ENCODE results near the gene KRIT1.
"Not testable (repeated sequence)": the region's sequence is repeated elsewhere in the genome, so short reads cannot be mapped to it uniquely, and the experiment has no call there.

KRIT1 gene

DNA sequence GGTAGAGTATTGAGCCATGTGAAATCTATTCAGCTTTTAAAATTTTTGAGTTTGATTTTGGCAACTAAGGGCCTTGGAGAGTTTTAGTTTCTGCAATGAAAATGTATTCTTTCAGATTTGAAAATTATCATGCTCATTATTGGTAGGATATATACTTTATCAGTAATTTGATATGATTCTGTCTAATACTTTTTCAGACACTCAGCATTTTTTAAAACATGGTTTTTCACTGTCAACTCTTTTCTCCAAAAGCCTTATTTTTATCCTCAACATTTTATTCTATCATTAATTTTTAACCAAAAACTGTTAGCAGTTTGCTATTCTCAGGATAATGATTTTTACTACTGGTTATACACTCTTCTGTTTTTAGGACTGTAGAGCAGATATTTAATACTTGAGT is 4.9 kb upstream of the KRIT1 start:
- in situ Hi-C loops (cut with MboI; ENCODE audit: low sequenced_read_pairs): no loop called here

DNA sequence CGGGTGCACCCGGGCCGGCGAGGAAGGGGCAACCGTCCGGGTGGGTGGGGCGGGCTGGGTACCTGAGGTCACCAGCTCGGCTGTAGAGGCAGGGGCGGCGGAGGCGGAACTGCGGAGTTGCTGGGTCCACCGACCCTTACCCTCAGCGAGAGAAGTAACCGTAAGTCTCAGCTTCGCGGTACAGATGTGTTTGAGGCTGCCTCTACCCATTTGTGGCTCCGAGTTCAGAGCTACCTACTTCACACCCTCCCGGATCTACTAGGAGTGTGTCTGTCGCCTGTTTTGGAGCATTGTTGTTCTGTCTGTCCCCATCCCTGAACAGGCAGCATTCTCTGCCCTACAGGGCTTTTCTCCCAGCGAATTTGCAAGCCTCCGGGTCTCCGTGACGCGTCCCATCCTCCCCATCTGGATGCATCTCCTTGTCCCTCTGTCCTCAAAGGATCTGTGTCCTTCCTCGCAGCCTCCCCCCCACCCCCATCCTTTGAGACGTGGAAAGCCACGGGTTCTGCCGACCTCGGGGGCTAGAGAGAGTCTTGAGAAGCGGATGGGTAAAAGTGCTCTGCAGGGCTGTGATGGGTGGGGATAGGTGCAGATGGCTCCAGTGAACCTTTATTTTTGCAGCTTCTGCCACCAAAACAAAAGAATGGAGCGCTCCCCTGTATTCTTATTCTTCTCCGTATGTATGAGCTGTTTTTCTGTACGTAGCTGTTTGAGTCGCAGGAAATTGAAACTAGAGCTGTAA is 817 bp upstream of the KRIT1 start:
- in situ Hi-C loops (cut with MboI; ENCODE audit: low sequenced_read_pairs): no loop called here

DNA sequence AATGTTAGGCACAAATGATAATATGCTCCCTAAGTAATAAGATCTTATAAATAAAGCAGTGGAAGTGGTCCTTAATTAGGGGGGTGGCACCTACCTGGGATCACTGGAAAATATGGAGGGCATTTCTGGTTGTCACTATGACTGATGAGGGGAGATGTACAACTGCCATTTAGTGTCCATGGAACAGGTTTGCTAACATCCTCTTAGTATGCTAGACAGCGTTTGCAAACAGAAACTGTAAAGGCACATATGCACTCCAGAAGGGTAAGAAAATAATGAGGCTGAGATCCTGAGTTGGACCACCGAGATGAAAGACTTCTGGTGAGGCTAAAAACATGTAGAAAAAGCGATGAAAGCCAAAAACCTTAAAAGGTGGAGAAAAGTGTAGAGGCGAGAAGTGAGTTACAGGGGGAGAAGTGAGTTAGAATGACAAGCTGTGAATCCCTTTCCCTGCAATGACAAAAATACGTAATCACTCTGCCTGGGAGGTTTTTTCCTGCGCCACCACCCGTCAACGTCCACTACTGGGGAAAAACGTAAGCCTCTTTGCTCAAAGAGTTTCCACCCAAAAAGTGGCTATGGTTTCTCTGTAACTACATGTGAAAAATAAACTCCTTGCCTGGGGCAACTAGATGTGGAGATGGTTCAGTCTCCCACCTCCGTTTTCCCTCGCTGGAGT is 767 bp downstream of the KRIT1 start:
- in situ Hi-C loops (cut with MboI; ENCODE audit: low sequenced_read_pairs): no loop called here

DNA sequence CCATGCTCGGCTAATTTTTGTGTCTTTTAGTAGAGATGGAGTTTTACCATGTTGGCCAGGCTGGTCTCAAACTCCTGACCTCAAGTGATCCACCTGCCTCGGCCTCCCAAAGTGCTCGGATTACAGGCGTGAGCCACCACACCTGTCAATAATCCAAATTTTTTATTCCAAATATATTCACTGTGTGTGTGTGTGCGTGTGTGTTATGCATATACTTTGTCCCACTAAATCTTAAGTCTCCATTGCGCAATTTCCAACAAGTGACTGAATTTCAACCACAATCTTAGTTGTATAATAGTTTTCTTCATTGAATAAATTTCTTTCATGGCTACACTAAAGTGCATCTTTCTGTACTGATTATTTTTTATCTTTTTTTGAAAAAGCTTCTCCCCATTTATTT is 2.7 kb downstream of the KRIT1 start:
- in situ Hi-C loops (cut with MboI; ENCODE audit: low sequenced_read_pairs): no loop called here

DNA sequence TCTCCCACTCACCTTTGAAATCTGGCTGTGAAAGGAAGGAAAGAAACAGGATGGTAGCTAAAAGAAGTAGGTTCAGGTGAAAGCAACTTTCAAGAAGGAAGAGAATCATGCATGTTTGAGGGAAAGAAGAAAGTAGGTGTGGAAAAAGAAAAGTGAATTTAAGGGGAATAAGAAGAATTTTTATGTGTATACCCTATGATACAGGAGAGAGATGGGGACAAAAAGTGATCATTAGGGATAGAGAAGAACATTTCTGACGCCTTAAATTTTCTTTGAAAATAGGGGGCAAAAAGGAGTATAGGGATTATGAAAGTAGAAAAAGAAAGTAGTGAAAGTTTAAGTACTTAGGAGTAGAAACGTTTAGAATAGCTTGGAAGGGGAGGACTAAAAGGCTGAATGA is 15.2 kb downstream of the KRIT1 start:
- in situ Hi-C loops (cut with MboI; ENCODE audit: low sequenced_read_pairs): no loop called here

DNA sequence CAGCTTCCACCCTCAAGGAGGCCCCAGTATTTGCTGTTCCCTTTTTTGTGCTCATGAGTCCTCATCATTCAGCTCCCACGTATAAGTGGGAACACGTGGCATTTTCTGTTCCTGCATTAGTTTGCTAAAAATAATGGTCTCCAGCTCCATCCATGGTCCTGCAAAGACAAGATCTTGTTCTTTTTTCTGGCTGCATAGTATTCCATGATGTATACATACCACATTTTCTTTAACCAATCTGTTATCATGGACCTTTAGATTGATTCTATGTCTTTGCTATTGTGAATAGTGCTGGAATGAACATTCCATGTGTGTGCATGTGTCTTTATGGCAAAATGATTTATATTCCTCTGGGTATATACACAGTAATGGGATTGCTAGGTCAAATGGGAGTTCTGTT is 17.0 kb downstream of the KRIT1 start:
- in situ Hi-C loops (cut with MboI; ENCODE audit: low sequenced_read_pairs): no loop called here

DNA sequence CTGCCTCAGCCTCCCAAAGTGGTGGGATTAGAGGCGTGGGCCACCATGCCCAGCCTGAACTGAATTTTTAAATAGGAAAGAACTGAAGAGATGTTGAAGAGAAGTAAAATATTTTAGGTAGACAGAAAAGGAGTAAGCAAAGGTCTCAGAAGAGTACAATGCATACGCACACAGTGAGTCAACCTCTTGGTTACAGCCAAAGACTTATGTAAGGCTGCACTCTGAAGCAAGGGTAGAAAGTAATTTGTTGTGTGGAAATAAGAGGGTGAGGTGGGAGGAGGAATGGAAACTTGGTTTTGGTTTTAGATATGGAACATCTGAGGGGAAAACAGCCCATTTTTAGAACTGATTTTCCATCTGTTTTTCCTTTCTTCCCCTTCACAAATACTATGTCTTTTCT is 17.6 kb downstream of the KRIT1 start:
- in situ Hi-C loops (cut with MboI; ENCODE audit: low sequenced_read_pairs): no loop called here

DNA sequence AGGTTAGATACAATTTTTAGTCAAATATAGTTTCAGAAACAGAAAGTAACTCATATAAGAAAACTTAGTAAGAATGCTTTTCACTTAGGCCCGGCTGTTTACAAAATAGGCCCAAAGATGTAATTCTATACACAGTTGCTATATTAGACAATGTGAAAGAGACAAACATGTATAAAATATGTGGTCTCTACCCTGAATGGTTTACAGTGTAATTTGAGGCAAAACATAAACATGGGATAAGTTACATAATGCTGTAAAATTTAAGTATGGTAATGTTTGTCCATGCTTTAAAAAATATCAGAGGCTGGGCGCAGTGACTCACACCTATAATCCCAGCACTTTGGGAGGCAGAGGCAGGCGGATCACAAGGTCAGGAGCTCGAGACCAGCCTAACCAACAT is 18.7 kb downstream of the KRIT1 start:
- in situ Hi-C loops (cut with MboI; ENCODE audit: low sequenced_read_pairs): no loop called here

DNA sequence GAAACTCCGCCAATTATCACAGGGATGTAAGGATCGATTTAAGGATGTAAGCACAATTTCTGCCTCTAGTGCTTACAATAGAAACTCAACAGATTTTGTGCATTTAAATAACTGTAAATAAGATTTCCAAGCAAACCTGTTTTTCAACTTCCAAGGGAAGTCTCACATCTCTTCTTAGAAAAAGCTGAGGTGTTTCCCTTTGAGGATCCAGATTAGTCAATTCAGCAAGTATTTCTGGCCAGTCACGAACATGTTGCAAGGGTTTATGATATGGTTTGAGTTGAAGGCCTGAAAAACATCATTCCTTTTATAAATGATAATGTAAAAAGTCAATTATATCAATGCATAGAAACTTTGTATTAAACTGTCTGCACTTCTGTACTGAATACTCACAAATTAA is 23.9 kb downstream of the KRIT1 start:
- in situ Hi-C loops (cut with MboI; ENCODE audit: low sequenced_read_pairs): no loop called here

DNA sequence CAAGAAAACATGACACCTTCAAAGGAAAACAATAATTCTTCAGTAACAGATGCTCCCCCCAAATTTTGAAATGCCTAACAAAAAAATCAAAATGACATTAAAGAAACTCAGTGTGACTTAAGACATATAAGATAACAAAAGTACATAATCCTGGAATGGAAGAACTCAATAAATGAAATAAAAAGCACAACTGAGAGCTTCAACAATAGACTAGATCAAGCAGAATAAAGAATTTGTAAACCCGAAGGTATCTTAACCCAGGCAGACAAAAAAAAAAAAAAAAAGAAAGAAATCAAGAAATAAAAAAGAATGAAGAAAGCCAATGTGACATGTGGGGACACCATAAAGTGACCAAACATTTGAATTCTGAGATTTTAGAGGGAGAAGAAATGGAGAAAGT is 39.0 kb downstream of the KRIT1 start:
- in situ Hi-C loops (cut with MboI; ENCODE audit: low sequenced_read_pairs): no loop called here

DNA sequence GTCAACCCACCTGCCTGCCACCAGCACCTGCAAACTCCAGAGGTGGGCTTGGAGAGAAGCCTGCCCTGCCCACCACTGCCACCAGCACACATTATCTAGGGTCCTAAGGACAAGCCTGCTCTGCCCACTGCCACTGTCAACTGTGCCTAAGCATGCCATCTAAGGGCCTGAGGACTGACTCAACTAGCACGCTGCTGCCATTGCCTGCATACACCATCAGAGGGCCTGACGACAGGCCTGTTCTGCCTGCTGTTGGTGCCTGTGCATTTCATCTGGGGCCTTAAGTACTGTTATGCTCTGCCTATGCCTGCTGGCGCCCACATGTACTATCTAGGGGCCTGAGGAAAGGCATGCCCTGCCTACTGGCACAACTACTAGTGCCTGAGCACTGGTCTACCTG is 39.7 kb downstream of the KRIT1 start:
- in situ Hi-C loops (cut with MboI; ENCODE audit: low sequenced_read_pairs): no loop called here

DNA sequence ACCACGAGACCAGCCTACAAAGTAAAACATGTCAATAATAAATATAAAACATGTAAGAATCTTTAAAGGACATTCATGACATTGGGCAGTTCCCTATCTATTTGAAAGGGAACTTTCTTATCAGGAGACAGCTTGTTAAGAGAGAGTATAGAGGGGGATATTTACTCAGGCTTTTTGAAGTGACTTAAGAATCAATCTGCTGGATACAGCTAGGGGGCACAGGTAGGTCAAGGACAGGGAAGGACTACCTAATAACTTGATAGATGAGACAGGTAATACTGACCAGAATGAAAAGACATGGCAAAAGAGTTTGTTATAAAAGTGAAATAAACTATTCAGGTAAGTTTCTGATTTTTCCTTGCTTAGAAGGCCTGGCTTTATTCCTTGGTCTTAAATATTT is 44.9 kb downstream of the KRIT1 start:
- in situ Hi-C loops (cut with MboI; ENCODE audit: low sequenced_read_pairs): no loop called here

DNA sequence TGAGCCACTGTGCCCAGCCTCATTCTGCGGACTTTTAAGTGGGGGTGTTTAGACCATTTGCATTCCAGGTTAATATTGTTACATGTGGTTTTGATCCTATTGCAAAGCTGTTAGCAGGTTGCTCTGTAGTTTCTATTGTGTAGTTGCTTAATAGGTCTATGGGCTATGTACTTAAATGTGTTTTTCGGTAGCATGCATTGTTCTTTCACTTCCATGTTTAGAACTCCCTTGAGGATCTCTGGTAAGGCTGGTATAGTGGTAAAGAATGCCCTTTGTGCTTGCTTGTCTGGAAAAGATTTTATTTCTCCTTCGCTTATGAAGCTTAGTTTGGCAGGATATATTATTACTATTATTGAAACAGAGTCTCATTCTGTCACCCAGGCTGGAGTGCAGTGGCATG is 53.4 kb downstream of the KRIT1 start:
- in situ Hi-C loops (cut with MboI; ENCODE audit: low sequenced_read_pairs): no loop called here

DNA sequence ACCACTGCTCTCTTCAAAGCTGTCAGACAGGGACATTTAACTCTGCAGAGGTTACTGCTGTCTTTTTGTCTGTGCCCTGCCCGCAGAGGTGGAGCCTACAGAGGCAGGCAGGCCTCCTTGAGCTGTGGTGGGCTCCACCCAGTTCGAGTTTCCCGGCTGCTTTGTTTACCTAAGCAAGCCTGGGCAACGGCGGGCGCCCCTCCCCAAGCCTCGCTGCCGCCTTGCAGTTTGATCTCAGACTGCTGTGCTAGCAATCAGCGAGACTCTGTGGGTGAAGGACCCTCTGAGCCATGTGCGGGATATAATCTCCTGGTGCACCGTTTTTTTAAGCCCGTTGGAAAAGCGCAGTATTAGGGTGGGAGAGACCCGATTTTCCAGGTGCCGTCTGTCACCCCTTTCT is 56.5 kb downstream of the KRIT1 start:
- in situ Hi-C loops (cut with MboI; ENCODE audit: low sequenced_read_pairs): not testable (repeated sequence)

DNA sequence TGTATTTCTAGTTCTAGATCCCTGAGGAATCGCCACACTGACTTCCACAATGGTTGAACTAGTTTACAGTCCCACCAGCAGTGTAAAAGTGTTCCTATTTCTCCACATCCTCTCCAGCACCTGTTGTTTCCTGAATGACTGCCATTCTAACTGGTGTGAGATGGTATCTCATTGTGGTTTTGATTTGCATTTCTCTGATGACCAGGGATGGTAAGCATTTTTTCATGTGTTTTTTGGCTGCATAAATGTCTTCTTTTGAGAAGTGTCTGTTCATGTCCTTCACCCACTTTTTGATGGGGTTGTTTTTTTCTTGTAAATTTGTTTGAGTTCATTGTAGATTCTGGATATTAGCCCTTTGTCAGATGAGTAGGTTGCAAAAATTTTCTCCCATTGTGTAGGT is 61.4 kb downstream of the KRIT1 start:
- in situ Hi-C loops (cut with MboI; ENCODE audit: low sequenced_read_pairs): not testable (repeated sequence)

DNA sequence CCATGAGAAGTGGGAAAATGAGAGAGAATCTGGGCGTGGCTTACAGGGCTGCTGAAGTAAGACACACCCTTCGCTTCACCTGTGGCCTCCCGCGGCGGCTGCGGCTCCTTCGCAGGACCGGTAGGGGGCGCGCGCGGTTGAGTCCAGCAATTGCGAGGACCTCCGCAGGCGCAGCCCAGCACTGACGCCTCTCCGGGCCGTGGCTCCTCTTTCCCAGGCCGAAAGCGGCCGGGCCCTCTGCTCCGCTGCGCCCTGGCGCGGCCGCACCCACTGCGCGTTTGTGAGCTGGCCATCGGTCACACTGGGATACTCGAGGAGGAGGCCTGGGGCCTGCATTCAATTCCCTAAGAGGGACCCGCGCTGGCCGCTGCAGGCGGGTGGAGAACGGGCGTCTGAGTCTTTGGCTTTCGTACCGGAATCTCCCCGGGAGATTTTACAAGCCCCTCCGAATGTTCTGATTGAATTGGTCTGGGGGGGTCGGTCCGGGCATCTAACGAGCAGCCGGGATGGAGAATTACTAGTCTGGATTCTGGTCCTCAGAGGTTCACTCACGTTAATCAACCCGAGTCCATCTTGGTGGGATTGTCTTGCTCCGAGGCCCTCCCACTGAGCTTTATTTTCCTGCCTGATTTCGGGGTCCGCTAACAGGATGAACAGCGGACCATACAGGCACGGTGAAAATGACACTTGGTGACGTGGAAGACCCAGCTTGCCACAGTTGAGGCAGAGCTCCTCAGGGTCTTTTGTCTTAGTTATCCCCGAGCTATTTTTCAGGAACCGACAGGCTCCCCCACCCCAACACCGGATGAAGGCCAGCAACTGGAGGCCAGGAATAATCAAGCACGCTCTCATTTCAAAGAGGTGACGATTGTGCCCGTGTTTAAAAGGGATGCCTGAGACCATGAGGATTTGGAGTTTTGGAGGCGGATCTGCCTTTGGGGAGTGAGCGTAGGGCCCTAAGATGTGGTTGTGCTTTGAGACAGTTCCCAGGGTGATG is 66.5 kb downstream of the KRIT1 start, which contains the start of gene LRRD1:
TSS of gene LRRD1 (minus strand) at position 215 of the 997 bp plus-strand sequence. CDS start 13,940 bp downstream, outside the sequence.
- in situ Hi-C loops (cut with MboI; ENCODE audit: low sequenced_read_pairs): no loop called here

DNA sequence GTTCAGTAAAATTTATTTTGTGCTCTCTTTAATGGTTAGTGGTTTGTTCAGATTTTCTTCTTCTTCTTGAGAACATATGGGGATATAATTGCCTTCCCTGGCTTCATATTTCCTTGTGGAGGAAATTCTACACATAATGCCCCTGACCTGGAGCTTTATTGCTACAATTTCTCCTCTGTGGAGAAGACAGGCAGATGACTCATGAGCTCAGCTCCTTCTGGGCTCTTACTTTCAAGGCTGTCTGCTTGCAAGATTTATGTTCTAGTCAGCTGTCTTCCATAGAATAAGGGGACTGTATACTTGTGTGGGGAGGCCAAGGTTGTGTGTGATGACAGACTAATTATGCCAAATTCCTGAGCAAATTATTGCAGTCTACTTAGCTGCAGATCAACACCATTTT is 68.4 kb downstream of the KRIT1 start:
- in situ Hi-C loops (cut with MboI; ENCODE audit: low sequenced_read_pairs): no loop called here

DNA sequence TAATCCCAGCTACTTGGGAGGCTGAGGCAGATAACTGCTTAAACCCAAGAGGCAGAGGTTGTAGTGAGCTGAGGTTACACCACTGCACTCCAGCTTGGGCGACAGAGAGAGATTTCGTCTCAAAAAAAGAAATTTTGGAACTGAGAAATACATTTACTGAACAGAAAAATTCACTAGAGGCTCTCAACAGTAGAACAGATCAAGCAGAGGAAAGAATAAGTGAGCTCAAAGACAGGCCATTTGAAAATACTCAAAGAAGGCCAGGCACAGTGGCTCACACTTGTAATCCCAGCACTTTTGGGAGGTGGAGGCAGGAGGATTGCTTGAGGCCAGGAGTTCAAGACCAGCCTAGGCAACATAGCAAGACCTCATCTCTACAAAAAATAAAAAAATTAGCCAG is 76.2 kb downstream of the KRIT1 start:
- in situ Hi-C loops (cut with MboI; ENCODE audit: low sequenced_read_pairs): not testable (repeated sequence)

DNA sequence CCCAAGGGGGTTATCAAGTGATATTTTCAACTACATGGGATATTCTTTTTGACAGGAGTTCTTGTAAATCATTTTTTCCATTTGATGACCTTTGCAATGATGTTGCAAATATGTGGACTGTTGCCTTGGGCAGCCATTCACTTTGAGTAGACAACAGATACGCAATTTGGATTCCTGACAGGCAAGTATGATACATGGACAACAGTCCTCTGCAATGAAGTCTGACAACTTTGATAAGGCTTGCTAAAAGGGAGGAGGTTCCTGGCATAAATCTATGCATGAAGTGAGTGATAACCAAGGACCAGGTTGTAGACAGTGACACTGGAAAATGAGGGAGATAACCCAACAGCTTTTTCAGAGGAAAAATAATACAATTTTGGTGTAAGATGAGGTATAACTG is 84.4 kb downstream of the KRIT1 start:
- in situ Hi-C loops (cut with MboI; ENCODE audit: low sequenced_read_pairs): no loop called here

DNA sequence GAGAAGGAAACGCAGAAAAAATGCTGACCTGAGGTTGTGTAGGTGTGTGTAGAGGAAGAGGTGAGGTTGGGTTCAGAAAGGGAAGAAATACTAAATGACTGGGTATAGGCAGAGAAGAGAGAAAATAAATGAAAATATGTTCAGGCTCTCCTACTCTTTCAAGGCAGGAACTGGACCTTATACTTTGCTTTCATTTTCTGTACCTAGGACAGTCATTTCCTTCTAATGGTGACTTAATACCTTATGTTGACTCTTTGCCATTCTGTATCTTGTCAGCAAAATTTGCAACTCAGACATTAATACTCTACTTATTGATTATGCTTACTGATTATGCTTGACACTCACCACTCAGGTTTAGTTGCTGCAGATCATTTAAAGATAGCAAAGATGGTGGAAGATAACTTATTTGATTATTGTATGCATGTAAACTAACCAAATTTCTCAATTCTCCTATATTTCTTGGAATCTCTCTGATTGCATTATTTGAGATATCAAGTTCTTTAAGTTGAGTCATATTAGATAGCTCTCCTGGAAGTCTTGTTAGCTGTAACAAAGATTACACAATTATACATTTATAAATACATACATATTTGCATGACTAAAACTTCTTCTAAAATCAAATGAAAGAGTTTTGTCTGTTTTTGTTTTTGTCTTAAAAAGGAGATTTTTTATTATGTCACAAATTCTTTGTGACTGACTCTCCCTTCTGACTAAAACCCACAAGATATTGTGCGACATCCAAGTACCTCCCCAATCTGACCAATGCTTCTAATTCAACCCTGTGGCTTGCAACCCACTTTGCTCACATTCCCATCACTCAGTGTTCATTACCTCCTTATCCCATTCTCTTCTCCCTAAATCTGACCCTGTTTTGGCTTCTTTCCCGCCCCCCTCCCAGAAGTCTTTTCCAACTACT is 86.8 kb downstream of the KRIT1 start:
- in situ Hi-C loops (cut with MboI; ENCODE audit: low sequenced_read_pairs): no loop called here

Measured in HL-60/S4 treated with retinoic acid at 250 ng/mL for 4 days and 3 days (cell line).